Breast epithelium (tissue), 3 donors: ENCODE data around the gene SYMPK.

Experiments used
- CTCF ChIP-seq, 3 donors: fragments of 450-650 bp; IDR thresholded peaks; one replicate each; pipeline ENCODE4 v1.5.1; 2016 to 2017; ENCODE audit warnings: antibody characterized with exemption in 3 of 3, mild to moderate bottlenecking in 3 of 3, moderate library complexity in 3 of 3
- POLR2A ChIP-seq: fragments of 450-650 bp; IDR thresholded peaks from one replicate; pipeline ENCODE4 v1.6.1; 2016; ENCODE audit warnings: antibody characterized with exemption, mild to moderate bottlenecking, moderate library complexity

GRCh38 chr19:45824531-45825262, 38.2 kb downstream of the SYMPK start:
- TF ChIP-seq POLR2A (no peak), CTCF (IDR thresholded peaks at IDR 0.05) (no peak)
